K562 (cell line): Measurements from ENCODE around the gene CISD3. TPM values are rescaled to one million over a fixed set of nuclear protein-coding genes. Genes with fewer than 3 reads are reported as not detected.
A peak's percentile ranks its signal among the peaks of the same experiment; 100 is the strongest.

Source experiments
- CREB3L1 ChIP-seq: fragments of 450-650 bp; IDR thresholded peaks from 2 replicates; pipeline ENCODE4 v1.6.1; 2014; ENCODE audit warnings: low read depth, mild to moderate bottlenecking, moderate library complexity, borderline replicate concordance
- CXXC5 ChIP-seq: fragments of 250-450 bp; sonication (Bioruptor Pico); IDR thresholded peaks from 2 replicates; pipeline ENCODE4 v1.8.0; 2022; ENCODE audit warnings: inconsistent platforms, mild to moderate bottlenecking, moderate library complexity
- E4F1 ChIP-seq: fragments of 250-450 bp; sonication (Bioruptor Pico); IDR thresholded peaks from 2 replicates; pipeline ENCODE4 v1.5.0; 2021; ENCODE audit warnings: mild to moderate bottlenecking, borderline replicate concordance
- ELF4 ChIP-seq: fragments of 450-650 bp; formaldehyde crosslinking; IDR thresholded peaks from 2 replicates; pipeline ENCODE4 v1.4.0; 2022; ENCODE audit warnings: missing genetic modification characterization
- HSF4 ChIP-seq: fragments of 250-450 bp; sonication (Bioruptor Pico); IDR thresholded peaks from 2 replicates; pipeline ENCODE4 v2.1.2; 2022; ENCODE audit warnings: mild to moderate bottlenecking, moderate library complexity, borderline replicate concordance
- MYC ChIP-seq, 2 experiments: fragments of 250-450 bp in 1 of 2; sonication (Bioruptor Pico) in 1 of 2; IDR thresholded peaks; 2 replicates each; pipeline versions ENCODE4 v1.5.1 to v1.6.1; 2012 to 2021; ENCODE audit warnings: low read depth in 2 of 2, borderline replicate concordance in 1 of 2, improper control_type of control experiment in 1 of 2, low read length in 1 of 2, mild to moderate bottlenecking in 1 of 2, moderate library complexity in 1 of 2
- POLR2A ChIP-seq: fragments of 450-650 bp; conservative IDR thresholded peaks from 2 replicates; pipeline ENCODE4 v1.6.1; 2016
- POLR2G ChIP-seq: fragments of 200-400 bp; formaldehyde crosslinking; IDR thresholded peaks from 2 replicates; pipeline ENCODE4 v1.6.1; 2017; ENCODE audit warnings: low read depth, mild to moderate bottlenecking, antibody characterized with exemption, low read length, moderate library complexity
- SREBF1 ChIP-seq: fragments of 150-350 bp; IDR thresholded peaks from 2 replicates; pipeline ENCODE4 v1.6.1; 2014; ENCODE audit warnings: antibody characterized with exemption, low read depth, low read length, borderline replicate concordance
- TSC22D4 ChIP-seq: fragments of 450-650 bp; IDR thresholded peaks from 2 replicates; pipeline ENCODE4 v1.6.1; 2016; ENCODE audit warnings: missing genetic modification characterization, missing biosample characterization, control low read depth
- ZFX ChIP-seq: sonication (generic); formaldehyde crosslinking; IDR thresholded peaks from 2 replicates; pipeline ENCODE4 v1.8.0; 2022; ENCODE audit warnings: mild to moderate bottlenecking, missing genetic modification reagents, moderate library complexity
- ZNF175 ChIP-seq: fragments of 200-800 bp; sonication (Bioruptor generic); IDR thresholded peaks from 2 replicates; pipeline ENCODE4 v1.6.1; 2016; ENCODE audit warnings: low read depth, mild to moderate bottlenecking, missing genetic modification characterization, missing compliant biosample characterization
- ZNF449 ChIP-seq: fragments of 250-450 bp; sonication (Bioruptor Pico); IDR thresholded peaks from 2 replicates; pipeline ENCODE4 v1.8.0; 2022; ENCODE audit warnings: moderate library complexity, mild to moderate bottlenecking, inconsistent platforms
- polyA plus RNA-seq, 8 experiments: library from polyadenylated mRNA; depleted of rRNA in 4 of 8; stranded (reverse) in 5 of 8; unstranded in 3 of 8; fragments of >200 nt; fragmentation: Nextera tagmentation in 2 of 8; fragmentation: Illumina TruSeq in 1 of 8; extraction: Ambion mirVana in 2 of 8; extraction: Trizol in 1 of 8; gene quantifications; 2 replicates each; pipeline versions ENCODE4 v1.2.1 to v1.2.3, GENCODE V29; 2011 to 2014; ENCODE audit warnings: inconsistent platforms in 1 of 8, missing spikeins in 1 of 8
- total RNA-seq, 7 experiments: library from RNA; depleted of rRNA in 6 of 7; stranded (reverse); fragments of >200 nt in 6 of 7; fragmentation: Illumina TruSeq in 2 of 7; extraction: Trizol in 2 of 7; gene quantifications; 2 replicates each; pipeline versions ENCODE4 v1.2.1 to v1.2.3, GENCODE V29; 2011 to 2021; ENCODE audit warnings: low replicate concordance in 1 of 7
- TF ChIP-seq, protein P1 (sequence below): fragments of 450-650 bp; IDR thresholded peaks from 2 replicates; pipeline ENCODE4 v1.6.1; 2016; ENCODE audit warnings: low read depth, mild to moderate bottlenecking, moderate library complexity
- TF ChIP-seq, protein P2 (sequence below): fragments of 200-800 bp; sonication (Bioruptor generic); IDR thresholded peaks from 2 replicates; pipeline ENCODE4 v1.6.1; 2017; ENCODE audit warnings: missing genetic modification characterization, missing compliant biosample characterization
- TF ChIP-seq, protein P3 (sequence below): sonication (generic); formaldehyde crosslinking; IDR thresholded peaks from 2 replicates; pipeline ENCODE4 v1.9.0; 2022; ENCODE audit warnings: mild to moderate bottlenecking, missing genetic modification reagents

CISD3 gene
- total and polyA plus RNA-seq, 9 of the 15 experiments (the other 6 are each of a cell fraction or from before 2014, with no cell fraction given), result 5.0 to 60.7 (median 15.7) TPM

- TF ChIP-seq CREB3L1 (no peak), SREBF1 (no peak), CXXC5 (CRISPR knock-in tag) (peak; percentile 44), ZNF449 (peak; percentile 42; the same call in 1 of the 2 replicates), ZFX (CRISPR knock-in tag) (no peak), POLR2A (peak; percentile 37; the same call in 1 of the 2 replicates), TSC22D4 (no peak), E4F1 (CRISPR knock-in tag) (peak; percentile 12; the same call in 1 of the 2 replicates), HSF4 (no peak), ZNF175 (no peak), ELF4 (CRISPR knock-in tag) (peak; percentile 63; the same call in 1 of the 2 replicates), MYC (IDR thresholded peaks at IDR 0.05; ENCODE audit: low read depth, low read length) (peak; percentile 54; the same call in 1 of the 2 replicates), MYC (CRISPR knock-in tag; IDR thresholded peaks at IDR 0.05; ENCODE audit: borderline replicate concordance, low read depth) (no peak), POLR2G (peak; percentile 55)
- TF ChIP-seq, protein P1, sequence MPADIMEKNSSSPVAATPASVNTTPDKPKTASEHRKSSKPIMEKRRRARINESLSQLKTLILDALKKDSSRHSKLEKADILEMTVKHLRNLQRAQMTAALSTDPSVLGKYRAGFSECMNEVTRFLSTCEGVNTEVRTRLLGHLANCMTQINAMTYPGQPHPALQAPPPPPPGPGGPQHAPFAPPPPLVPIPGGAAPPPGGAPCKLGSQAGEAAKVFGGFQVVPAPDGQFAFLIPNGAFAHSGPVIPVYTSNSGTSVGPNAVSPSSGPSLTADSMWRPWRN, result 0 out of 2 replicates have a peak, but pooled peaks have one; percentile 26
- TF ChIP-seq, protein P2, sequence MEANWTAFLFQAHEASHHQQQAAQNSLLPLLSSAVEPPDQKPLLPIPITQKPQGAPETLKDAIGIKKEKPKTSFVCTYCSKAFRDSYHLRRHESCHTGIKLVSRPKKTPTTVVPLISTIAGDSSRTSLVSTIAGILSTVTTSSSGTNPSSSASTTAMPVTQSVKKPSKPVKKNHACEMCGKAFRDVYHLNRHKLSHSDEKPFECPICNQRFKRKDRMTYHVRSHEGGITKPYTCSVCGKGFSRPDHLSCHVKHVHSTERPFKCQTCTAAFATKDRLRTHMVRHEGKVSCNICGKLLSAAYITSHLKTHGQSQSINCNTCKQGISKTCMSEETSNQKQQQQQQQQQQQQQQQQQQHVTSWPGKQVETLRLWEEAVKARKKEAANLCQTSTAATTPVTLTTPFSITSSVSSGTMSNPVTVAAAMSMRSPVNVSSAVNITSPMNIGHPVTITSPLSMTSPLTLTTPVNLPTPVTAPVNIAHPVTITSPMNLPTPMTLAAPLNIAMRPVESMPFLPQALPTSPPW (CRISPR knock-in tag), result peak; percentile 31; the same call in 1 of the 2 replicates
- TF ChIP-seq, protein P3, sequence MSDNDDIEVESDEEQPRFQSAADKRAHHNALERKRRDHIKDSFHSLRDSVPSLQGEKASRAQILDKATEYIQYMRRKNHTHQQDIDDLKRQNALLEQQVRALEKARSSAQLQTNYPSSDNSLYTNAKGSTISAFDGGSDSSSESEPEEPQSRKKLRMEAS (CRISPR knock-in tag), result peak; percentile 52
Measured at GRCh38 chr17:38728290-38728831, 1.8 kb upstream of the CISD3 start (continued).
